GM13977 (cell line): Measurements from ENCODE around the gene MCF2L.

Experiments used
- DNase-seq: peaks from one replicate; pipeline ENCODE4 v3.0.0; 2012; ENCODE audit warnings: low spot score
- CTCF ChIP-seq: IDR thresholded peaks from 2 replicates; pipeline ENCODE4 v1.5.1; 2012; ENCODE audit warnings: mild to moderate bottlenecking, control low read depth; ENCODE audit not compliant: insufficient read depth; ENCODE audit errors: extremely low read depth, missing control alignments
- in situ Hi-C: fragments of 300-500 bp; cut with MboI; formaldehyde crosslinking; loops from one replicate; pipeline ENCODE4 v1.12.0; 2022; ENCODE audit warnings: low sequenced_read_pairs, low pct_unique_long_range_greater_than_20kb, mixed read lengths, inconsistent platforms; ENCODE audit not compliant: unreplicated experiment

Gene MCF2L

GRCh38 chr13:112983428-112984196 lies 14.6 kb downstream of the MCF2L start:
- in situ Hi-C loops: no loop called here
- no peak for TF ChIP-seq CTCF
- no peak for DNase-seq

GRCh38 chr13:112984501-112984900 lies 15.5 kb downstream of the MCF2L start:
- in situ Hi-C loops: no loop called here
- no peak for TF ChIP-seq CTCF
- DNase-seq: no peak

GRCh38 chr13:112984954-112985802 lies 16.2 kb downstream of the MCF2L start:
- TF ChIP-seq CTCF: no peak
- in situ Hi-C loops: no loop called here
- no peak for DNase-seq

GRCh38 chr13:112985803-112986408 lies 16.9 kb downstream of the MCF2L start:
- in situ Hi-C loops: no loop called here
- DNase-seq: no peak
- no peak for TF ChIP-seq CTCF

- in situ Hi-C loops: no loop called here
- TF ChIP-seq CTCF: no peak
These were observed 17.5 kb downstream of the MCF2L start for GRCh38 chr13:112986470-112986869.

GRCh38 chr13:112986946-112987681 lies 18.1 kb downstream of the MCF2L start:
- in situ Hi-C loops: no loop called here
- TF ChIP-seq CTCF: no peak
- no peak for DNase-seq

More at GRCh38 chr13:112986470-112986869, 17.5 kb downstream of the MCF2L start:
- no peak for DNase-seq
